ENCODE results near the gene TAF6L. TPM values are rescaled to one million over a fixed set of nuclear protein-coding genes. Genes with fewer than 3 reads are reported as not detected.
A peak's percentile ranks its signal among the peaks of the same experiment; 100 is the strongest.

The TAF6L gene, protein sequence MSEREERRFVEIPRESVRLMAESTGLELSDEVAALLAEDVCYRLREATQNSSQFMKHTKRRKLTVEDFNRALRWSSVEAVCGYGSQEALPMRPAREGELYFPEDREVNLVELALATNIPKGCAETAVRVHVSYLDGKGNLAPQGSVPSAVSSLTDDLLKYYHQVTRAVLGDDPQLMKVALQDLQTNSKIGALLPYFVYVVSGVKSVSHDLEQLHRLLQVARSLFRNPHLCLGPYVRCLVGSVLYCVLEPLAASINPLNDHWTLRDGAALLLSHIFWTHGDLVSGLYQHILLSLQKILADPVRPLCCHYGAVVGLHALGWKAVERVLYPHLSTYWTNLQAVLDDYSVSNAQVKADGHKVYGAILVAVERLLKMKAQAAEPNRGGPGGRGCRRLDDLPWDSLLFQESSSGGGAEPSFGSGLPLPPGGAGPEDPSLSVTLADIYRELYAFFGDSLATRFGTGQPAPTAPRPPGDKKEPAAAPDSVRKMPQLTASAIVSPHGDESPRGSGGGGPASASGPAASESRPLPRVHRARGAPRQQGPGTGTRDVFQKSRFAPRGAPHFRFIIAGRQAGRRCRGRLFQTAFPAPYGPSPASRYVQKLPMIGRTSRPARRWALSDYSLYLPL
- total RNA-seq = 10 to 100 TPM; 37.4 to 41.7 TPM
- polyA plus RNA-seq (2013, experiment 1 of 2) = 31.8 TPM
- polyA plus RNA-seq (2013, experiment 2 of 2) = 29.4 TPM
- long read RNA-seq, experiment 1, partial matches to known transcripts = 5 of 9 reads
- long read RNA-seq, experiment 1, other reads (novel, unspliced or antisense) = 3 of 9 reads
- long read RNA-seq, experiment 2, transcript TAF6L-201 (11 exons, 2,116 nt) = major isoform, 37 of 60 reads
- long read RNA-seq, experiment 2, partial matches to known transcripts = 5 of 60 reads
- long read RNA-seq, experiment 2, other reads (novel, unspliced or antisense) = 18 of 60 reads
- long read RNA-seq, experiment 3, transcript TAF6L-201 (11 exons, 2,116 nt) = major isoform, 8 of 11 reads
- long read RNA-seq, experiment 3, partial matches to known transcripts = 0 of 11 reads
- long read RNA-seq, experiment 3, other reads (novel, unspliced or antisense) = 2 of 11 reads
- long read RNA-seq, experiment 4 = 0 reads

DNA sequence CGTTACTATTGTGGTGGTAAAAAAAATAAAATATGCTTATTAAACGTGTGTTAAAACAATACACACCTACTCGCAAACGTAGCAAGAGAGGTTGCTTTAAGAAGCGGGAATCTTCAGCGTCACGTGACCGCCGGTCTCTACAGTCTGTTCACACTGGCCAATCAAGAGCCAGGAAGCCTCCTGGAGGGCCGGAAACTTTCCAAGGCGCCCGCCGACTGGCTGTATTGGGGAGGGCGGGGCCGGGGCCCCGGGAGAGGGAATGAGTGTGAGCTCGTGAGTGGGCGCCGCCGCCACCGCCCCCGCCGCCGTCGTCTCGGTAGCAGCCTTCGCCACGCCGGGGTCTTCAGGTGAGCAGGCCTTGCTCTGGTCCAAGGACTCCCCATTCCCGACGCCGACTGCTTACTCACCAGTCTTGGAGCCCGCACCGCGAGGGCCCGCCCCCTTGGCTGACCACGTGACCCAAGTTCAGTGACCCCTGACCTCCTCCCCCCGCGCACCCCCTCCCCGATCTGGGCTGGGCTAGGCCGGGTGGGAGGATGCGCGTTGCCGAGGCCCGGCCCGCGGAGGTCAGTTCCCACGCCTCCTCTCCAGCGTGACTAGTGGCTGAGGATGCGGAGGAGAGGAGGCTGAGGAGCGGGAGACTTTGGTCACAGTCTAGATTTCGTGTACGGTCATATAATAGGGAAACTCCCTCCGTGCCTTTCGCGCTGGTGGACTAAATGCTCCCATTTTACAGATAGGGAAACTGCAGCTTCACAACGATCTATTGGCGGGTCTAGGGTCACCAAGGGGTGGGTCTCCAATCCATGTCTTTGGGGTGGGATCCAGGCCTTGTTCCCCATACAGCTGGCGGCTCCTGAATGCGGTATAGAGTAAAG, at the start of gene TAF6L:
TSS of gene TAF6L (plus strand) at position 253 of the 878 bp plus-strand sequence. CDS start 4,388 bp downstream, outside the sequence.
- peaks cover 19% of the 10 kb centered on the region for H3K36me3 ChIP-seq (ENCODE audit: control insufficient read depth, insufficient read depth, low read length)
- H3K4me1 Mint-ChIP-seq = peaks cover 15% of the 10 kb centered on the region
- no peaks in the 10 kb centered on the region for H3K9me3 ChIP-seq (ENCODE audit: control insufficient read depth, low read length)
- peak within 1 kb of the TSS; percentile 98 for H3K4me3 ChIP-seq (ENCODE audit: low read length)
- peak; percentile 99 for DNase-seq
- 1% methylated on average over 19 to 57 of the region's 60 CpGs for WGBS, 2 experiments (ENCODE audit: insufficient coverage in 1 of 2, insufficient read length in 1 of 2)
- H3K36me3 Mint-ChIP-seq (ENCODE audit: low read depth) = peaks cover 32% of the 10 kb centered on the region
- TF ChIP-seq, protein P1, sequence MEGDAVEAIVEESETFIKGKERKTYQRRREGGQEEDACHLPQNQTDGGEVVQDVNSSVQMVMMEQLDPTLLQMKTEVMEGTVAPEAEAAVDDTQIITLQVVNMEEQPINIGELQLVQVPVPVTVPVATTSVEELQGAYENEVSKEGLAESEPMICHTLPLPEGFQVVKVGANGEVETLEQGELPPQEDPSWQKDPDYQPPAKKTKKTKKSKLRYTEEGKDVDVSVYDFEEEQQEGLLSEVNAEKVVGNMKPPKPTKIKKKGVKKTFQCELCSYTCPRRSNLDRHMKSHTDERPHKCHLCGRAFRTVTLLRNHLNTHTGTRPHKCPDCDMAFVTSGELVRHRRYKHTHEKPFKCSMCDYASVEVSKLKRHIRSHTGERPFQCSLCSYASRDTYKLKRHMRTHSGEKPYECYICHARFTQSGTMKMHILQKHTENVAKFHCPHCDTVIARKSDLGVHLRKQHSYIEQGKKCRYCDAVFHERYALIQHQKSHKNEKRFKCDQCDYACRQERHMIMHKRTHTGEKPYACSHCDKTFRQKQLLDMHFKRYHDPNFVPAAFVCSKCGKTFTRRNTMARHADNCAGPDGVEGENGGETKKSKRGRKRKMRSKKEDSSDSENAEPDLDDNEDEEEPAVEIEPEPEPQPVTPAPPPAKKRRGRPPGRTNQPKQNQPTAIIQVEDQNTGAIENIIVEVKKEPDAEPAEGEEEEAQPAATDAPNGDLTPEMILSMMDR (conservative IDR thresholded peaks at IDR 0.05) = no peak
- no peaks in the 10 kb centered on the region for H3K27me3 Mint-ChIP-seq (ENCODE audit: insufficient read depth)
- no peaks in the 10 kb centered on the region for H3K9me3 Mint-ChIP-seq
- peak within 1 kb of the TSS; percentile 85 for H3K4me3 Mint-ChIP-seq
- no peaks in the 10 kb centered on the region for H3K4me1 ChIP-seq (ENCODE audit: control insufficient read depth, insufficient read depth, low read length)
- H3K9ac ChIP-seq (ENCODE audit: extremely low read depth, low read length, poor library complexity, severe bottlenecking) = peak within 1 kb of the TSS; percentile 71
- no peaks in the 10 kb centered on the region for H3K27me3 ChIP-seq (ENCODE audit: control insufficient read depth, insufficient read depth, low read length, poor library complexity, severe bottlenecking)
- peak within 1 kb of the TSS; percentile 95 for H3K27ac Mint-ChIP-seq
- H3K27ac ChIP-seq (ENCODE audit: low read depth, low read length) = peak within 1 kb of the TSS; percentile 95

DNA sequence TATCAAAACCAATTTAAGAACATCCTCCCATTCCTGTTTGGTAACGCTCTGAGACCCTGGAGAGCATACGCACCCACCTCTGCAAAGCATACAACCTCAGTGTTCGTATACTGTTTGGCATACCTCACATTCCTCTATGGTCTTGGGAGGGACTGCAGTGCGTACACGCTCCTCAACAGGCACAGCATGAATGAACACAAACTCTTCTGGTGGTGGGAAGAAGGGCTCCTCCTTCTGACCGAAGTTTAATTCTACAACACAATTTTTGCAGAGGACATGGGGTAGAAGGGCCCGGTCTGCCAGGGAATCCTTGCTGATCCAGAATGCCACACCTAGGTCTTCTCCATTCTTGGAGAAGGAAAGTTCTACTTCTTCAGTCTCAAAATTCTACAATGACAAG, 49.2 kb upstream of the TAF6L start:
- Histone ChIP-seq H3K9ac (ENCODE audit: extremely low read depth, low read length, poor library complexity, severe bottlenecking) (no peak overlapping the region), H3K27ac (ENCODE audit: low read depth, low read length) (no peak overlapping the region), H3K27me3 (ENCODE audit: control insufficient read depth, insufficient read depth, low read length, poor library complexity, severe bottlenecking) (no peaks in the 10 kb centered on the region), H3K4me1 (ENCODE audit: control insufficient read depth, insufficient read depth, low read length) (no peaks in the 10 kb centered on the region), H3K9me3 (ENCODE audit: control insufficient read depth, low read length) (no peaks in the 10 kb centered on the region), H3K4me3 (ENCODE audit: low read length) (no peak overlapping the region), H3K36me3 (ENCODE audit: control insufficient read depth, insufficient read depth, low read length) (peaks cover 77% of the 10 kb centered on the region)
- Mint-ChIP-seq H3K27ac (peak overlapping the region; percentile 94), H3K4me3 (no peak overlapping the region), H3K9me3 (no peaks in the 10 kb centered on the region), H3K36me3 (ENCODE audit: low read depth) (peaks cover 82% of the 10 kb centered on the region), H3K4me1 (peaks cover 23% of the 10 kb centered on the region), H3K27me3 (ENCODE audit: insufficient read depth) (no peaks in the 10 kb centered on the region)
- no peak for DNase-seq
- TF ChIP-seq, protein P1 (conservative IDR thresholded peaks at IDR 0.05) = peak; percentile 55
- WGBS, 2 experiments (ENCODE audit: insufficient coverage in 1 of 2, insufficient read length in 1 of 2) = 78 to 89% methylated on average over 3 to 7 of the region's 7 CpGs

Measured in endodermal cell (in vitro differentiated cells).